ENCODE measurements around the gene LSM14B. TPM values are rescaled to one million over a fixed set of nuclear protein-coding genes. Genes with fewer than 3 reads are reported as not detected.
A peak's percentile ranks its signal among the peaks of the same experiment; 100 is the strongest.

Gene LSM14B
- total RNA-seq, 1 experiment from 2014 or later, result 82.4 TPM

DNA sequence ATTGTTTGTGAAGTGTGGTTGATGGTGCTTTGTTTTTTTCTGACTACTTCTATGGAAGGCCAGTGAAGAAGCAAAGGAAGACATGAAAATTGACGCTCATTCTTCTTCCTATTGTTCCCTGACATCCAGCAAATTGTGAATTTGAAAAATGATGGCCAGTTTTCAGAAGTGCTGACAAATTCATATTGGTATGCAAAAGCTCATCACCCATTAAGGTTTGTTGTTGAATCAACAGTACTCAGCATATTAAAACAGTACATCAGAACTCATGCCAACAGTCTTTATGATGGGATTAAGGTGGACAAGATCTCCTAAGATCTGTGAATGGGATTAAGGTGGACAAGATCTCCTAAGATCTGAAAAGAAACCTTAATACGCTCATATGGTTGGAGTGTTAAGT is 59.5 kb downstream of the LSM14B start:
- Histone ChIP-seq H3K4me2 (ENCODE audit: insufficient read depth, insufficient read length, low read length) (peak overlapping the region; percentile 45), H3K23ac (ENCODE audit: insufficient read length, low read depth, low read length) (no peak overlapping the region), H3K9ac (ENCODE audit: extremely low read depth, insufficient read length, low read length) (no peak overlapping the region), H3K4ac (ENCODE audit: low read depth, low read length) (no peak overlapping the region), H4K91ac (ENCODE audit: insufficient read length, low read depth, low read length) (no peak overlapping the region), H3K18ac (ENCODE audit: insufficient read length, low read depth, low read length) (no peak overlapping the region), H2BK5ac (ENCODE audit: insufficient read length, low read length) (no peak overlapping the region), H2AK5ac (ENCODE audit: insufficient read length, low read length) (no peak overlapping the region), H3K79me1 (ENCODE audit: insufficient read depth, low read depth, low read length, poor library complexity, severe bottlenecking) (no peaks in the 10 kb centered on the region), H4K5ac (ENCODE audit: insufficient read length, low read depth, low read length) (no peak overlapping the region), H4K20me1 (ENCODE audit: control insufficient read depth, insufficient read depth, insufficient read length) (no peaks in the 10 kb centered on the region), H2BK120ac (ENCODE audit: low read depth, low read length, poor library complexity, severe bottlenecking) (no peak overlapping the region), H2AFZ (ENCODE audit: low read length) (no peak overlapping the region), H3K4me1 (ENCODE audit: insufficient read depth, low read length) (peaks cover 2% of the 10 kb centered on the region; the same call in 1 of the 2 replicates), H2BK12ac (ENCODE audit: insufficient read length, low read depth, low read length) (no peak overlapping the region), H3K56ac (ENCODE audit: insufficient read length, low read depth, low read length) (no peak overlapping the region), H2BK15ac (ENCODE audit: low read depth, low read length) (no peak overlapping the region), H3K23me2 (ENCODE audit: insufficient read length, low read depth, low read length, poor library complexity, severe bottlenecking) (peaks cover 3% of the 10 kb centered on the region), H3K27ac (ENCODE audit: insufficient read length, low read depth, low read length) (no peak overlapping the region), H4K8ac (replicated peaks; ENCODE audit: insufficient read length, low read depth, low read length) (no peak overlapping the region), H2BK20ac (ENCODE audit: low read depth, low read length, poor library complexity, severe bottlenecking) (no peak overlapping the region), H3T11ph (ENCODE audit: low read length) (no peak overlapping the region), H3K27me3 (ENCODE audit: insufficient read depth, low read length) (no peaks in the 10 kb centered on the region), H3K79me2 (ENCODE audit: insufficient read depth, low read length) (peaks cover 4% of the 10 kb centered on the region; the same call in 1 of the 2 replicates), H3K14ac (ENCODE audit: insufficient read depth, low read length) (no peak overlapping the region), H3K9me3 (ENCODE audit: control insufficient read depth, low read depth, low read length) (no peaks in the 10 kb centered on the region)
- no peaks in the 10 kb centered on the region for H3K9me3 Mint-ChIP-seq
- H3K27me3 Mint-ChIP-seq (ENCODE audit: low read depth), result no peaks in the 10 kb centered on the region; the same call in 1 of the 2 replicates
- TF ChIP-seq, protein P1, sequence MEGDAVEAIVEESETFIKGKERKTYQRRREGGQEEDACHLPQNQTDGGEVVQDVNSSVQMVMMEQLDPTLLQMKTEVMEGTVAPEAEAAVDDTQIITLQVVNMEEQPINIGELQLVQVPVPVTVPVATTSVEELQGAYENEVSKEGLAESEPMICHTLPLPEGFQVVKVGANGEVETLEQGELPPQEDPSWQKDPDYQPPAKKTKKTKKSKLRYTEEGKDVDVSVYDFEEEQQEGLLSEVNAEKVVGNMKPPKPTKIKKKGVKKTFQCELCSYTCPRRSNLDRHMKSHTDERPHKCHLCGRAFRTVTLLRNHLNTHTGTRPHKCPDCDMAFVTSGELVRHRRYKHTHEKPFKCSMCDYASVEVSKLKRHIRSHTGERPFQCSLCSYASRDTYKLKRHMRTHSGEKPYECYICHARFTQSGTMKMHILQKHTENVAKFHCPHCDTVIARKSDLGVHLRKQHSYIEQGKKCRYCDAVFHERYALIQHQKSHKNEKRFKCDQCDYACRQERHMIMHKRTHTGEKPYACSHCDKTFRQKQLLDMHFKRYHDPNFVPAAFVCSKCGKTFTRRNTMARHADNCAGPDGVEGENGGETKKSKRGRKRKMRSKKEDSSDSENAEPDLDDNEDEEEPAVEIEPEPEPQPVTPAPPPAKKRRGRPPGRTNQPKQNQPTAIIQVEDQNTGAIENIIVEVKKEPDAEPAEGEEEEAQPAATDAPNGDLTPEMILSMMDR (conservative IDR thresholded peaks at IDR 0.05), result no peak
- no CpG with 5 or more reads among the region's 2 CpGs for WGBS (ENCODE audit: extremely low coverage, insufficient read length, low lambda C conversion rate)
- H3K4me1 Mint-ChIP-seq, result peaks cover 15% of the 10 kb centered on the region in 2 experiments
- no peak for DNase-seq
- peak overlapping the region; percentile 88 to 91 for H3K4me3 Mint-ChIP-seq
- peak overlapping the region in 2 of 3 experiments; percentile 89 to 95; a peak in 4 of 7 replicates for H3K27ac Mint-ChIP-seq
- H3K36me3 Mint-ChIP-seq (ENCODE audit: insufficient read depth in 1 of 3, low read depth in 3 of 3), result peaks cover 6 to 18% (median 6%) of the 10 kb centered on the region in 3 experiments; a peak in 6 of 7 replicates

Measured in H9 (cell line).